Subcutaneous adipose tissue (tissue), 4 donors: ENCODE results near the gene OOSP3. TPM values are rescaled to one million over a fixed set of nuclear protein-coding genes. Genes with fewer than 3 reads are reported as not detected.

ENCODE experiments used
- CTCF ChIP-seq: fragments of 450-650 bp; IDR thresholded peaks from one replicate; pipeline ENCODE4 v1.5.1; 2016; ENCODE audit warnings: low read depth, mild to moderate bottlenecking, control low read depth, antibody characterized with exemption, moderate library complexity
- total RNA-seq, 4 donors: library from RNA; depleted of rRNA; stranded (reverse); fragments of >200 nt; gene quantifications; one replicate each; pipeline ENCODE4 v1.1.0, GENCODE V29; 2016

The OOSP3 gene
- total RNA-seq, 4 donors from 2014 or later = not detected

- TF ChIP-seq CTCF = no peak
Measured at GRCh38 chr11:59938132-59938531, 59.5 kb downstream of the OOSP3 start, which contains the start of gene OOSP1. OOSP1 (plus strand) TSS chr11:59938432; CDS start chr11:59938455, 23 bp downstream.

DNA sequence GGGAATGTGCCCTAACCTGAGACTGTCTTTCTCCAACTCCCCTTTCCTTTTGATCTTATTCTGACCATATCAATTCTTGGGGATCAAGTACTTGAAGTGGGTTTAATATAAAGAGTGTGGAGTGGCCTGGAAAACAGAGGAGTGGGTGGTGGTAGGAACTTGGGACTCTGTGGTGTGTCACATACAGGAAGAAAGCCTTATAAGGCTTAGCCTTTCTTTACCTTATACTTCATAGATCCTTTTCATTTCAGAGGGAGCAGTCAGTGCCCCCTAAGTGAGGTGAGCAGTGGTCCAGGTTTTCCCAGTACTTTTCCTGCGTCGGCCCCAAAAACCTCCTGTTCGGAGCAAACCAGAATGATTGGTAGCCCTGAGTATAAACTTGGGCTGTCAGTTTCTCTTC lies 60.1 kb downstream of the OOSP3 start:
- no peak for TF ChIP-seq CTCF

GRCh38 chr11:59939482-59939881 lies 60.9 kb downstream of the OOSP3 start:
- no peak for TF ChIP-seq CTCF

DNA sequence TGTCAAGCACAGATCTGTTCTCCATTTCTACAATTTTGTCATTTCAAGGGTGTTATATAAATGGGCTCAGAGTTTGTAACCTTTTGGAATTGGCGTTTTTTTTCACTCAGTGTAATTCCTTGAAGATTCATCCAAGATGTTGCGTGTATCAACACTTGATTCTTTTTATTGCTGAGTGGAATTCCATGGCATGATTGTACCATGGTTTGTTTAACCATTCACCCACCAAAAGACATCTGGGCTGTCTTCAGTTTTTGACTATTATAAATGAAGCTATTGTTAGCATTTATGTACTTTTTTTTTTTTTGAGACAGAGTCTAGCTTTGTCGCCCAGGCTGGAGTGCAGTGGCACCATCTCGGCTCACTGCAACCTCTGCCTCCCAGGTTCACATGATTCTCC lies 62.5 kb downstream of the OOSP3 start:
- no peak for TF ChIP-seq CTCF

- no peak for TF ChIP-seq CTCF
Measured at GRCh38 chr11:59943997-59944714, 65.6 kb downstream of the OOSP3 start.

- TF ChIP-seq CTCF = no peak
Measured at GRCh38 chr11:59944720-59945119, 66.1 kb downstream of the OOSP3 start.

Other genes starting within 250 kb of the OOSP3 start
- gene PATL1, start 209.7 kb upstream of the OOSP3 start, total RNA-seq = 10 to 100 TPM; 12.6 to 23.8 (median 15.2) TPM
- gene OR10V1, start 164.9 kb upstream of the OOSP3 start, total RNA-seq = not detected
- 10 to 100 TPM; 16.8 to 39.6 (median 26.9) TPM for gene STX3, start 123.4 kb upstream of the OOSP3 start, total RNA-seq
- 10 to 100 TPM; 36.6 to 50.5 (median 42.1) TPM for gene MRPL16, start 68.0 kb upstream of the OOSP3 start, total RNA-seq
- gene CBLIF, start 33.3 kb upstream of the OOSP3 start, total RNA-seq = not detected
- under 1 TPM in 2 of 4 donors, not detected in 2; 0.34 to 0.98 TPM for gene TCN1, start 12.3 kb upstream of the OOSP3 start, total RNA-seq
- gene OOSP1, start 59.6 kb downstream of the OOSP3 start, total RNA-seq = not detected
- gene OOSP4A, start 85.3 kb downstream of the OOSP3 start, total RNA-seq = not detected
- gene OOSP4B, start 138.4 kb downstream of the OOSP3 start, total RNA-seq = not detected
- gene OOSP2, start 161.6 kb downstream of the OOSP3 start, total RNA-seq = not detected
- gene MS4A3, start 177.9 kb downstream of the OOSP3 start, total RNA-seq = not detected
- 1 to 10 TPM in 3 of 4 donors, under 1 TPM in 1; 0.75 to 7.3 (median 3.6) TPM for gene MS4A2, start 209.9 kb downstream of the OOSP3 start, total RNA-seq